ENCODE results near the gene ZNF445. TPM values are rescaled to one million over a fixed set of nuclear protein-coding genes. Genes with fewer than 3 reads are reported as not detected.
"Not testable (repeated sequence)": the region's sequence is repeated elsewhere in the genome, so short reads cannot be mapped to it uniquely, and the experiment has no call there.

ZNF445 gene
- 6.9 and 7.4 TPM in 2 replicates for total RNA-seq (2014; rRNA removed; shearing (Covaris generic))

DNA sequence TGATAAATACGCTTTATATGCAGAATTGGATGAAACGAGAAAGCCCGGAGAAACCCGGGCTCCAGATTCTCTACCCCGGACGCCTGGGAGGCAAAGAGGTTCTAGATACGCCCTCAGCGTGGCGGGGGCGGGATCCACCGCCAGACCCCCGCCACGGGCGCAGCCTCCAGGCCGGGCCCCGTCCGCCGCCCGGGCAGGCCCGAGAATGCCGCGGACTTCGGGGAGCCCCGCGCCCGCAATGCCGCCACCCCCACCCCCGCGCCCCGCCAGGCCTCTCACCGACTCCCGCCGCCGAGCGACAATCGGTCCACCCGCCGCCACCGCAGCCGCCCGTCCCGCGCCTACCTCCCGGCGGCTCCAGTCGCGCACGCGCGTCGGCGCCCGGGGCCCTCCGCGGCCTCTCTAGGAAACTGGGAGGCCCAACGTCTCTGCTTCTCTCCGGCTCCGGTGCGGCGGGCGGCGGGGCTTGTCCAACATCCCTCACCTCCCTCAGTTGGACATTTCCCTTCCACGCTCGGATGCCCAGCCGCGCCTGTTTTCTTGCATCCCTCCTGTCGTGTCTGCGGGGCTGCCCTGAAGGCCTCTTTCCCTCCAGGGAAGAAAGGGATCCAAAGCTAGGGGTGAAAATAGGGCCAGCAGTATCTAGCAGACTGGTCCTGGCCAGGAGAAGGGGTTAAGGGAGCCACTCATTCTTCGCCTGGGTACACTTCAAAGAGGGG, at the start of gene ZNF445:
ZNF445 (minus strand) TSS at position 359 of the 719 bp plus-strand sequence. CDS start 22,121 bp downstream, outside the sequence.
- DNase-seq (ENCODE audit: low spot score): peak; percentile 86
- in situ Hi-C loops (cut with HindIII; ENCODE audit: low sequenced_read_pairs): no loop called here

DNA sequence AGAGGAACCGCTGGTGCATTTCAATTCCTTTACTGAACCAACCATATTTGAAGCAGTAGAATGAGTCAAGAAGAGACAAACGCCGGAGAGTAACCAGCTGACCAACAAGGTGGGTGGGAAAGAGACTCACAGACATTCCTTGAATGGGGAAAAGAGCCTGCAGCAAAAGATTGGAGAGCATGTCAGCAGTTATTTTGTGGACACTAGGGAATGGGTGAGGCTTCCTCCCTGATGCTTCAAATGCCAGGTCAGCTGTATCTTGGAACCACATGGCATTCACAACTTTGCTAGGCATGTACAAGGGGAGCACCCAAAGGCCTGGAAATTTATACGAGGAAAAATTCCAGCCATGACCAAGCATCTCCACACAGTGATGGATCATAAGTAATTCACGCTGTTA, 47.6 kb upstream of the ZNF445 start:
- in situ Hi-C loops (cut with HindIII; ENCODE audit: low sequenced_read_pairs): loop anchor here (25.0 kb wide), 1 partner anchor 213 kb away; no protein-coding TSS in a partner anchor
- DNase-seq (ENCODE audit: low spot score): no peak

DNA sequence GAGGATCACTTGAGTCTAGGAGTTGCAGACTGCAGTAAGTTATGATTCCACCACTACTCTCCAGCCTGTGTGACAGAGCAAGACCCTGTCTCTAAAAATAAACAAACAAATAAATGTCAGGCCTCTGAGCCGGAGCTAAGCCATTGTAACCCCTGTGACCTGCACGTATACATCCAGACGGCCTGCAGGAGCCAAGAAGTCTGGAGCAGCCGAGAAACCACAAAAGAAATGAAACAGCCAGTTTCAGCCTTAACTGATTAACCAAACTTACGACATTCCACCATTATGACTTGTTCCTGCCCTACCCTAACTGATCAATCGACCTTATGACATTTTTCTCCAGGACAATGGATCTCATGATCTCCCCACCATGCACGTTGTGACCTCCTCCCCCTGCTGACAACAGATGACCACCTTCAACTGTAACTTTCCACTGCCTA, 45.0 kb upstream of the ZNF445 start:
- no peak for DNase-seq (ENCODE audit: low spot score)
- in situ Hi-C loops (cut with HindIII; ENCODE audit: low sequenced_read_pairs): no loop called here

DNA sequence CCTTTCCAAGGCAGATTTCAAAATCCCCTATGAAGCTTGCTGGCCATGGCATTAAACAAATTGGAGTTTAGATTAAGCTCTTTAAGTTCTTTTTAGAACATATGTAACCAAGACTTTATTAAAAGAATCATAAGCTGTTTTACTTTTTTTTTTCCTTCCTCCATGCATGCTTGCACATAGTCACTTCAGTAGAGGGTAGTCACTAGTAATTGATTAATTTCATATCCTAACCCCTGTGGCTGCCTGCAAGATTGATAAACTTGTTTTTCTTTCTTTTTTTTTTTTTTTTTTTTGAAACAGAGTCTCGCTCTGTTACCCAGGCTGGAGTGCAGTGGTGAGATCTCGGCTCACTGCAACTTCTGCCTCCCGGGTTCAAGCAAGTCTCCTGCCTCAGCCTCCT, 44.3 kb upstream of the ZNF445 start:
- no peak for DNase-seq (ENCODE audit: low spot score)
- in situ Hi-C loops (cut with HindIII; ENCODE audit: low sequenced_read_pairs): no loop called here

DNA sequence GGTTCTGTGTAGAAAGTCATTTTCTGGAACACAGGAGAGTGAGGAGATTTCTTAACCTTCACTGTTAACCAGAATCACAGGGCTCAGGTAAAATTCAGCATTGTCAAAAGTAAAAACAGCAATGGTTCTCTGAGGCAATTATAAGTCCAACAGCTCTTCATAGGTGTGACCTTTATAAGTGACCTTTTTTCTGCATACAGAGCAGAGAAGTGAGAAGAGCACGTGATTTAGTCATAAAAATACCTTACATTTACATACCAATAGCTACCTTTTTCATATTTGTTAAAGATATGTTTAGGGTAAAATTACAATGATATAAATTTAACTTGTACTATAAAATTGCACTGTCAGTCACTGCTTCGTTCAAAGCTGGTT, 41.3 kb upstream of the ZNF445 start:
- in situ Hi-C loops (cut with HindIII; ENCODE audit: low sequenced_read_pairs): no loop called here
- DNase-seq (ENCODE audit: low spot score): no peak

DNA sequence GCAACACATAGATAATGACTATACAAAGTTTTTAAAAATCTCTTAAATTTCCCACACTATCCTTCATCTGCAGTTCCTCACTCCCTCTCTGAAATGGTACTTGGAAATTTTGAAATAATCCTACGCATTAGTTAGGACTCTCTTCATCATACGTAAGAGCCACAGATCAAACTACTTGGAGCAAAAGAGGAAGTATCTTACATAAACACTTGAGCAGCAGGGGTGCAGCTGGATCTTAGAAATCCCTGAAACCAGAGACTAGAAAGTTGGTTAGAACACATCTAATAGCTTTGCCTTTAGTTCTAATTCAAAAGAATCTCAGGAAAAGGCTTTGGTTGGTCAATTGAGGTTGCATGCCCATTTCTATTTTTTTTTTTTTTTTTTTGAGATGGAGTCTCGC, 38.8 kb upstream of the ZNF445 start:
- in situ Hi-C loops (cut with HindIII; ENCODE audit: low sequenced_read_pairs): no loop called here
- no peak for DNase-seq (ENCODE audit: low spot score)

DNA sequence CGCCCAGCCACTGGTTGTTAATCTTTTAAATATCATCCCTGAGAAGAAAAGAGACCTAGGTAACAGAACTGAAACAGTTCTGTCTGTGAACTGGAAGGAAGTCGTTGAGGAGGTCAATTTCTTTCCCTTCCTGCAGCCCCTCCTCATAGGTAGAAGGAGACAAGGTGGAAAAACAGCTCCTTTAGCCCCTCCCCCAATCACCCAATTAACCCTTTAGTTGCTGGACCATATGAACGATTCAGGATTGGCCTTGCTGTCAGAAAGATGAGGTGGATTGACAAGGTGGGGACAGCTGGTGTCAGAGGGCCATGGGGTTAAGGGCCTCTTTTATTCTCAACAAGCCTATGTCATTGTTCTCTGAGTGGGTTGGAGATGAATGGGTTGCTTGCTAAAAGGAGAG, 36.0 kb upstream of the ZNF445 start:
- in situ Hi-C loops (cut with HindIII; ENCODE audit: low sequenced_read_pairs): no loop called here
- no peak for DNase-seq (ENCODE audit: low spot score)

DNA sequence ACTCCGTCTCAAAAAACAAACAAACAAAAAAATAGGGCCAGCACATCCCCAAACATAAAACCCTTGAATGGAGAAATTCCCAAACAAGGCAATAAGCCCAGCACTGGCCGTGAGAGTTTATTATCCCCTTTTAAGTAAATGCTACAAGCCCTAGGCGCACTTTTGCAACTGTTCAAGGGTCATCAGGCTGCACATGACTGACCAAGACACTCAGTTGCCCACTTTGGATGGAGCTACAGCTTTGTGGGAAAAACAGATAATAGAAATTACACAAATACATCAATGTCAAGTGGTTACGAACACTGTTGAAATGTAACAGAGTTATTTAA, 33.7 kb upstream of the ZNF445 start:
- no peak for DNase-seq (ENCODE audit: low spot score)
- in situ Hi-C loops (cut with HindIII; ENCODE audit: low sequenced_read_pairs): no loop called here

DNA sequence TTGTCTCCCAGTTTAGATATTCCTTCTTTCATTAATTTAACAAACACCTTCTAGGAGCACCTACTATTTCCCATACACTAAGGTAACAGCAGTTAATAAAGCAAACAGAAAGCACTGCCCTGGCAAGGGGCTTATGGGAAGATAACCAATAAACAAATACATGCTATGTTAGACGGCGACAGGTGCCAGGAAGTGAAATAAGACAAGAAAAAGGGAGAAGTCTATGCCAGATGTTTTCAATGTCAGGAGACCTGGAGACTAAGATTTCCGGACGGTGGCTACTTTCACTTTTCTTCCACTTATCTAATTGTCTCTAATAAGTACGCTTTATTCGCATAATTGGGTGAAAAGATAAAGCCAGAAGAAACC, 32.5 kb upstream of the ZNF445 start:
- DNase-seq (ENCODE audit: low spot score): peak; percentile 22
- in situ Hi-C loops (cut with HindIII; ENCODE audit: low sequenced_read_pairs): no loop called here

DNA sequence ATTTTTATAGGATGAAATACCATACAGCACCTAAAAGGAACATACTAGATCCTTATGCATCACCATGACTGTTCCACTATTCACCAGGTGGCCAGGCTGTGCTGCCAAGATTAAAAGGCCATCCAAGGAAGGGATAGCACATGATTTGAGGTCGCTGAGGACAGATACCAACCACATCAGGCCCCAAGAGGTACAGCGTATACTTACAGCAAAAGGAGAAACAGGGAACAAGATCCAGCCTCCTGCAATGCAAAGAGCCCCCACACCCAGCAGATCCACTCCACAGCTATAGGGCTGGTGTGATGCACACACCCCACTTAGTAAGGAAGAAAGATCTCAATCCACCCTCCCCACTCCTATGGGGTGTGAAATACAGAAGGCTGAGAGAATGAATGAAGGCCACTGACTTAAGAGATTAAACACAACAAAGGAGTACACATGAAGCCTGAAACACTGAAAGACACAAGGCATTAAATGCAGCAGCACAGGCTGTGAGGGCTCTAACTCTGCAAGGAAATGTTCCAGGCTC, 32.0 kb upstream of the ZNF445 start:
- in situ Hi-C loops (cut with HindIII; ENCODE audit: low sequenced_read_pairs): no loop called here
- DNase-seq (ENCODE audit: low spot score): peak; percentile 18

DNA sequence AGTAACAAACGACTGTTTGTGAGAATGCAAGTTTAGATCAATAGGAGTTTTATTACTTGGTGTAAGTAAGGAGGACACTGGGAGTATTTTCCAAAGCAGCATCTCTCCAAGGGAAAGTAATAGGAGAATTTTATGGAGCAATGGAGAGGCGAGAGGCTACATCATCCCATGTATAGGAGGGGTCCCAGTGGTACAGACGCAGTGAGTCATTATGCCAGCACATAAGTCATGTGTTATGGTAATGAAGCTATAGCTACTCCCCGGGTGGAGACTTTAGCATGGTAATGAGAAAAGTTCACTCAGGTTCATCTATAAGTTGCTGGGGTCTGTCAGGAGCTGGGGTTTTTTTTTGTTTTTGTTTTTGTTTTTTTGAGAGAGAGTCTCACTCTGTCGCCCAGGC, 29.5 kb upstream of the ZNF445 start:
- in situ Hi-C loops (cut with HindIII; ENCODE audit: low sequenced_read_pairs): no loop called here
- no peak for DNase-seq (ENCODE audit: low spot score)

DNA sequence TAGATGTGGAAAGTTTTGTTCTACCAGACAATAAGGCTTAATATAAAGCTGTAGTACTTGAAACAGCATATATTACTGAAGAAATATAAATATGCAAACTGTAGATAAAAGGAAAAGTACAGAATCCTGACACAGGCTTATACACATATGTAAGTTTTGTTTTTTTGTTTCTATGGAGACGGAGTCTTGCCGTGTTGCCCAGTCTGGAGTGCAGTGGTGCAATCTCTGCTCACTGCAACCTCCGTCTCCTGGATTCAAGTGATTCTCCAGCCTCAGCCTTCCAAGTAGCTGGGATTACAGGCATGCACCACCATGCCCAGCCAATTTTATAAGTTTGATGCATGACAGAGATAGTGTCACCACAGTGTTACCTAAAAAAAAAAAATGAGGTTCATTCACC, 29.1 kb upstream of the ZNF445 start:
- no peak for DNase-seq (ENCODE audit: low spot score)
- in situ Hi-C loops (cut with HindIII; ENCODE audit: low sequenced_read_pairs): no loop called here

DNA sequence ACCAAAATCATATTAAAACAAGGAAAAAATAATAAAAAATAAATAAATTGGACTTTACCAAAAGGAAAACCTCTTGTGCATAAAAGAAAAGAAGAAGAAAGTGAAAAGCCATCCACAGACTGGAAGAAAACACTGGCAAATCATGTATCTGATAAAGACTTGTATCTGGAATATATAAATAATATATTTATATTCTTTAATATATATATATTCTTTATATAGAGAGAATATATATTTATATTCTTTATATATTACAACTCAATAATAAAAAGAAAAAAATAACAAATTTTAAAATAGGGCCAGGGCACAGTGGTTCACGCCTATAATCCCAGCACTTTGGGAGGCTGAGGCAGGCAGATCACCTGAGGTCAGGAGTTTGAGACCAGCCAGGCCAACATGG, 27.1 kb upstream of the ZNF445 start:
- in situ Hi-C loops (cut with HindIII; ENCODE audit: low sequenced_read_pairs): no loop called here
- no peak for DNase-seq (ENCODE audit: low spot score)

DNA sequence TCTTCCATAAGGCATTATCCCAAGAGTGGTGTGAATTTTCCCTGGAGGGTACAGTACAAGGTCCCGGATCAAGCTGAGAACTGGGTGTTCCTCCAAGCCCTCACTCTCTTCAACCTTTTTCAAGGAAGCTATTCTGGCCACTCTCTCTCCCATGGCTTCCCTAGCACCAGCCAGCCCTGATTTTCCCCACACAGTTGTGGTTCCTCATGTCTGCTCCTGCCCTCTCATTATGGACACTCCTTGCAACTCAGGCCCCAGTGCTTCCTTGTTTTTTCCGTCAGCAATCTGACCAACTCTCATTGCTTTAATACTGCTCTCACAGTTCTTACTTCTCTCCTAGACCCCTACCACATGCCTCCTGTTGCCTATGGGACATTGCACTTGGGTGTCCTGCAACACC, 25.7 kb upstream of the ZNF445 start:
- in situ Hi-C loops (cut with HindIII; ENCODE audit: low sequenced_read_pairs); DNase-seq (ENCODE audit: low spot score): not testable (repeated sequence)

DNA sequence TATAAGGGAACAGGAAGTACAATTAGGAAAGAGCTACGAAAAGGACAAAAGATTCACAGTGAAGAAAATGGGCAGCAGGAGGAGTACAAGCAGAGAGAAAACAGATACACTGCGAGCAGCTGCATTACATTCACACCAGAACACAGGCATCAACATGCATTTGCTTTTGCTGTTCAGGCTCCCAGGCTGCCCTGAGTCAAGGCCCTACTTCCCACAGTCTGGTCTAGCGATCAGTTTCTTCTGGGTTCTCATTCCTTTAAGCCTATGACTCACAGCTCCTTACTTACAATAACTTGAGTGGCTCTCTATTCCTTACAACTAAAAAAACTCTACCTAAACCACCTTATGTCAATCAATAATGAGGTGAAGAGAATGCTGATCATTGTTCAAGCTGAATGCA, 24.5 kb upstream of the ZNF445 start:
- in situ Hi-C loops (cut with HindIII; ENCODE audit: low sequenced_read_pairs): no loop called here
- DNase-seq (ENCODE audit: low spot score): no peak

DNA sequence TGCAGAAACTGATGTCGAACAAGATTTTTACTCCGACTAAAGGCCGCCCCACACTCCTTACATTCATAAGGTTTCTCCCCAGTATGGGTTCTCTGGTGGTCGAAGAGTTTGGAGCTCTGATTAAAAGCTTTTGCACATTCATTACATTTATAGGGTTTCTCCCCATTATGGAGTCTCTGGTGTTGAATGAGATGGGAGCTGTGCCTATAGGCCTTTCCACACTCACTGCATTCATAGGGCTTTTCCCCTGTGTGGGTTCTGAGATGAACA, 22.4 kb upstream of the ZNF445 start:
- DNase-seq (ENCODE audit: low spot score); in situ Hi-C loops (cut with HindIII; ENCODE audit: low sequenced_read_pairs): not testable (repeated sequence)

DNA sequence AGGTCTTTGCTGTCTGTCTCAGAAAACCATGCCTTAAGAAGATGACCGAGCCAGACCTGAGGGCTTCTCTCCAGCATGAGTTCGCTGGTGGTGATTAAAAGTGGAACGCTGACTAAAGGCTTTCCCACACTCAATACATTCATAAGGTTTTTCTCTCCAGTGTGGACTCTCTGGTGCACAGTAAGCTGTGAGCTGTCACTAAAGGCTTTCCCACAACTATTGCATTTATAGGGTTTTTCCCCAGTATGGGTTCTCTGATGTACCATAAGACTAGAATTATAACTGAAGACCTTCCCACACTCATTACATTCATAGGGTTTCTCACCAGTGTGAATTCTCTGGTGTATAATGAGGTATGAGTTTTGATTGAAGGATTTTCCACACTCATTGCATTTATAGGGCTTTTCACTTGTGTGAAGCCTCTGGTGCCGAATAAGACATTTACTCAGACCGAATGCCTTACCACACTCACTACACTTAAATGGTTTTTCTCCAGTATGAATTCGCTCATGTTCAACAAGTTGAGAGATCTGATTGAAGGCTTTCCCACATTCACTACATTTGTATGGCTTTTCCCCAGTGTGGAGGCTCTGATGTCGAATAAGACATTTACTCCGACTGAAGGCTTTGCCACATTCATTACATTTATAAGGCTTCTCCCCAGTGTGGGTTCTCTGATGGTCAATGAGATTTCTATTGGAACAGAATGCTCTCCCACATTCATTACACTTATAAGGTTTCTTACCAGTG, 21.9 kb upstream of the ZNF445 start:
- DNase-seq (ENCODE audit: low spot score): no peak
- in situ Hi-C loops (cut with HindIII; ENCODE audit: low sequenced_read_pairs): no loop called here

DNA sequence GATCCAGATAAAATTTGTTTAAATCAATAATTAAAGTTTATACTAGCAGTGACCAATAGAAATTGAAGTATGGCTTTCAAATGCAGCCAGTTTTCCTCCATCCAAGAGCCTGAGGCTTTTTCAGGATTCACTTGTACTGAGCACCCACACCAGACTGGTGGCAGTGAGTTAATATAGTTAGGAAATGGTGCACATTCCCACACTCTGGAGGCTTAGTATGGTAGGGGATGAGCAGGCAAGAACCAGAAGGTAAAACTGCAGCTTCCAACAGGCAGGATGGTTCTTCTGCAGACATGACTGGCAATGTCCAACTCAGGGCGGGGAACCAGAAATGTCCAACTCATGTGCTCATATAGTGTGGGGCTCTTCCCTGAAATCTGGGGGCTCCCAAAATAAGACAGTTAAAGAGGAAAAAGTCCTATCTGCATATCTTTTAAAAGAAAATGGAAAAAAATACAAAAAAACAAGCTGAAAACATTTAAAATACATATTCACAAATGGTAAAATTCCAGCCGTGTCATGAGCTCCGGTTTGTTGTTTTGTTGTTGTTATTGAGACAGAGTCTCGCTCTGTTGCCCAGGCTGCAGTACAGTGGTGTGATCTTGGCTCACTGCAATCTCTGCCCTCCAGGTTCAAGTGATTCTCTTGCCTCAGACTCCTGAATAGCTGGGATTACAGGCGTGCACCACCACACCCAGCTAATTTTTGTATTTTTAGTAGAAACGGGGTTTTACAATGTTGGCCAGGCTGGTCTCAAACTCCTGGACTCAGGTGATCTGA, 18.4 kb upstream of the ZNF445 start:
- no peak for DNase-seq (ENCODE audit: low spot score)
- in situ Hi-C loops (cut with HindIII; ENCODE audit: low sequenced_read_pairs): no loop called here

DNA sequence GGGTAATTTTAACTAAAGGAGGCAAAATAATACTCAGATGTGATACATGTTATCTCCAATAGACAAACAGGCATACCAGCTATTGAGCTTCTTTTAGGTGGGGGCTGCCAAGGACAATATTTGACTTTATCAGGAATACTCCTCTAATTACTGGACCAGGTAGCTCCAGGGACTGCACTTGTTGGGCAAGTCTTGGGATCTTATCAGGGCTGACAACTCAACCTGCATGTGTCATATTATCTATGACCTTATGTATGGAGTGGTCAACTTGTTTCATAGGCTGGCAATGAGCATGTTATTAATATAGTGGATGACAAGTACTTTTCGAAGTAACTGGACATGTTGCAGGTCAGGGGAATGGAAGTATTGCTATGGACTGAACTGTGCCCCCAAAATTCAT, 15.0 kb upstream of the ZNF445 start:
- in situ Hi-C loops (cut with HindIII; ENCODE audit: low sequenced_read_pairs): no loop called here
- DNase-seq (ENCODE audit: low spot score): no peak

DNA sequence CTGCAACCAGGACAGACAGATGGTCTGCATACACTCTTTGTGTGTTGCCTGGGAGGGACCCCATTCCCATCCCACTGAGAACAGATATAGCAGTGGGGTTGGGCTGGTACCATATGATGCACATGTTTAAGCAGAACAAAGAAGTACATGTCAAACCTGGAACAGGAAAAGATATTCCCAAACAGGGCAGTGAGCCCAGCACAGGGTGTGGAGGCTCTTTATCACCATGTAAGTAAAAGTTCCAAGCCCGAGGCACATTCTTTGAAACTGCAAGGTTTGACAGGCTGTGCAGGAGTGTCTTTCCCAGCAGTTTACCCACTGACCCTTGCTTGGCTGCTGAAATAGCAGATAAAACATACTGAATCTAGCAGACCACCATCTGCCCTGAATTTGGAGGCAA, 5.3 kb upstream of the ZNF445 start:
- in situ Hi-C loops (cut with HindIII; ENCODE audit: low sequenced_read_pairs): no loop called here
- no peak for DNase-seq (ENCODE audit: low spot score)

All from G401 (cell line).